DMS53 treated with DMSO at 0.1 percent for 48 hours (cell line): Measurements from ENCODE around the gene GGTLC2.

Experiments
- DNase-seq: peaks from one replicate; lab custom pipeline; 2025; ENCODE audit not compliant: unreplicated experiment; lab: John Stamatoyannopoulos, UW

GGTLC2 gene

GRCh38 chr22:22689621-22690345 lies 45.4 kb downstream of the GGTLC2 start:
- DNase-seq: no peak

GRCh38 chr22:22691055-22691454 lies 46.6 kb downstream of the GGTLC2 start:
- no peak for DNase-seq

GRCh38 chr22:22691716-22692701 lies 47.6 kb downstream of the GGTLC2 start:
- DNase-seq: no peak

GRCh38 chr22:22692707-22693530 lies 48.5 kb downstream of the GGTLC2 start:
- DNase-seq: peak; percentile 37

GRCh38 chr22:22693531-22693884 lies 49.1 kb downstream of the GGTLC2 start:
- no peak for DNase-seq

GRCh38 chr22:22694106-22694505 lies 49.7 kb downstream of the GGTLC2 start:
- no peak for DNase-seq

- DNase-seq: no peak
Observed at GRCh38 chr22:22696104-22696503, 51.7 kb downstream of the GGTLC2 start.
